Amniotic epithelial cell (primary cell): ENCODE measurements around the gene ZDHHC11B.

ENCODE experiments used
- DNase-seq: peaks from one replicate; pipeline ENCODE4 v3.0.0-alpha.2; 2010; ENCODE audit warnings: low read depth

The ZDHHC11B gene

DNA sequence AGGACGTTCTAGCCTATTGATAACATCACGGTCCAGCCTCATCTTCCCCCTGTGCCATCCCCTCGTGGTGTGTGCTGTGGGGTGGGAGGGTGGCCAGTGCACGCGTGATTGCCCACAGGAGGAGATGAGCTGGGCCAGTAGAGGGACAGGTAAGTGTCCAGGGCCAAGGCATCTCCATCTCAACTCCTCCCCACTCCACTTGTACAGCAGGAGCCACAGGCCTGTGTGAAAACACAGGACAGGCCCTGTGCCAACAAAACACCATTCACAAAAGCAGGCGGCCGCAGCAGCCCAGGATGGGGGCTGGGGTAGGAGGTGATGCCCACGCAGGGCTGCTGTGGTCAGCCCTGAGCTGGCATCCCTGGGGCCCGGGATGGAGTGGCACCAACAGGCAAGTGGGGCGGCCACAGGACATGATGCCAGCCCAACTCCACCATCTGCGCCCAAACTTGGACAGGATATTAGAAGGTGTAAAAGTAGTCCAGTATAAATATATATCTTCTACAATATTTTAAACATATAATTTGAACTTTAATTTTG lies 124.0 kb downstream of the ZDHHC11B start:
- DNase-seq, result no peak
